Loucy (cell line): ENCODE measurements around the gene KRT32.

Experiments used
- H2AFZ ChIP-seq: fragments of 200-600 bp; sonication (generic); 2 replicates; pipeline ENCODE4 v1.6.0; 2016; ENCODE audit warnings: antibody characterized with exemption, mild to moderate bottlenecking, low read length, moderate library complexity
- H3F3A ChIP-seq: fragments of 200-600 bp; 2 replicates; pipeline ENCODE4 v1.6.0; 2016; ENCODE audit warnings: antibody characterized with exemption, low read depth, mild to moderate bottlenecking
- H3K27me3 ChIP-seq: fragments of 200-600 bp; sonication (generic); 2 replicates; pipeline ENCODE4 v1.6.1; 2014; ENCODE audit warnings: low read length, mild to moderate bottlenecking; ENCODE audit not compliant: insufficient read depth, poor library complexity, severe bottlenecking
- H3K36me3 ChIP-seq: fragments of 200-600 bp; sonication (generic); 2 replicates; pipeline ENCODE4 v1.6.1; 2016; ENCODE audit warnings: low read length; ENCODE audit not compliant: insufficient read depth
- H3K4me1 ChIP-seq: fragments of 200-600 bp; sonication (generic); 2 replicates; pipeline ENCODE4 v1.5.1; 2014; ENCODE audit warnings: low read length, mild to moderate bottlenecking; ENCODE audit not compliant: insufficient read depth, poor library complexity, severe bottlenecking
- H3K4me2 ChIP-seq: fragments of 200-600 bp; sonication (generic); 2 replicates; pipeline ENCODE4 v1.6.0; 2014; ENCODE audit warnings: antibody characterized with exemption, low read length, low read depth, mild to moderate bottlenecking; ENCODE audit not compliant: poor library complexity, severe bottlenecking
- H3K4me3 ChIP-seq: fragments of 200-600 bp; sonication (generic); 2 replicates; pipeline ENCODE4 v1.5.1; 2014; ENCODE audit warnings: low read length, mild to moderate bottlenecking, mixed read lengths; ENCODE audit not compliant: poor library complexity, severe bottlenecking
- H3K79me2 ChIP-seq: fragments of 200-600 bp; sonication (generic); 2 replicates; pipeline ENCODE4 v1.6.1; 2014; ENCODE audit warnings: low read length; ENCODE audit not compliant: insufficient read depth
- H3K9ac ChIP-seq: fragments of 200-600 bp; sonication (generic); 2 replicates; pipeline ENCODE4 v1.6.0; 2014; ENCODE audit warnings: mild to moderate bottlenecking, low read depth, low read length, moderate library complexity; ENCODE audit not compliant: poor library complexity, severe bottlenecking
- H3K9me2 ChIP-seq: fragments of 200-600 bp; sonication (generic); replicated peaks from 2 replicates; pipeline ENCODE4 v1.6.1; 2016; ENCODE audit warnings: low read depth, low read length, mixed read lengths
- H3K9me3 ChIP-seq: fragments of 200-600 bp; sonication (generic); 2 replicates; pipeline ENCODE4 v1.6.1; 2014; ENCODE audit warnings: mild to moderate bottlenecking, antibody characterized with exemption, low read length, low read depth; ENCODE audit not compliant: insufficient read depth
- H4K20me1 ChIP-seq: fragments of 200-600 bp; sonication (generic); 2 replicates; pipeline ENCODE4 v1.6.0; 2014; ENCODE audit warnings: antibody characterized with exemption, low read length, mild to moderate bottlenecking; ENCODE audit not compliant: insufficient read depth, poor library complexity, severe bottlenecking
- EZH2phosphoT487 ChIP-seq: fragments of 200-600 bp; IDR thresholded peaks from 2 replicates; pipeline ENCODE4 v1.6.1; 2018; ENCODE audit warnings: antibody characterized with exemption, mild to moderate bottlenecking, moderate library complexity, borderline replicate concordance
- TF ChIP-seq, protein P1 (sequence below): fragments of 200-600 bp; sonication (generic); conservative IDR thresholded peaks from 2 replicates; pipeline ENCODE4 v1.5.1; 2014; ENCODE audit warnings: mild to moderate bottlenecking, antibody characterized with exemption, low read length

Gene KRT32

DNA sequence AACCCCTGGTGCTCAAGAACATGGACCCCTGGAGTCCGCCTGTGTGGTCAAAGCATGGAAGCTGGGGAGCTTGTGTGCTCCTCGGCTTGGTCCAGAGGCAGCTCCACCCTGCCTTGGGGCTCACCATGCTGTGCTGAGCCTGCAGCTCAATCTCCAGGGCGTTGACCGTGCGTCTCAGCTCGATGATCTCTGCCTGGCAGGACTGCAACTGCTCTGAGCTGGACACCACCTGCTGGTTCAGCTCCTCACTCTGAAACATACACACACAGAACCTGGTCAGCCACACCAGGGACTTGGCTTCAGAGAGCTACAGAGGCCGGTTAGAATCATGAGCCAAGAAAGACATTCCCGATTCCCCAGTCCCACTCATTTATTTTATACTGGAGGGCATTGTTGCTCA lies 11.1 kb upstream of the KRT32 start:
- Histone ChIP-seq H3K4me1 (no peaks in the 10 kb centered on the region), H2AFZ (no peak overlapping the region), H3K9ac (no peak overlapping the region), H3K36me3 (no peaks in the 10 kb centered on the region), H3F3A (no peaks in the 10 kb centered on the region), H4K20me1 (no peaks in the 10 kb centered on the region), H3K4me3 (no peak overlapping the region), H3K9me2 (no peaks in the 10 kb centered on the region), H3K79me2 (no peaks in the 10 kb centered on the region), H3K9me3 (no peaks in the 10 kb centered on the region), H3K27me3 (no peaks in the 10 kb centered on the region), H3K4me2 (no peak overlapping the region)
- TF ChIP-seq, protein P1, sequence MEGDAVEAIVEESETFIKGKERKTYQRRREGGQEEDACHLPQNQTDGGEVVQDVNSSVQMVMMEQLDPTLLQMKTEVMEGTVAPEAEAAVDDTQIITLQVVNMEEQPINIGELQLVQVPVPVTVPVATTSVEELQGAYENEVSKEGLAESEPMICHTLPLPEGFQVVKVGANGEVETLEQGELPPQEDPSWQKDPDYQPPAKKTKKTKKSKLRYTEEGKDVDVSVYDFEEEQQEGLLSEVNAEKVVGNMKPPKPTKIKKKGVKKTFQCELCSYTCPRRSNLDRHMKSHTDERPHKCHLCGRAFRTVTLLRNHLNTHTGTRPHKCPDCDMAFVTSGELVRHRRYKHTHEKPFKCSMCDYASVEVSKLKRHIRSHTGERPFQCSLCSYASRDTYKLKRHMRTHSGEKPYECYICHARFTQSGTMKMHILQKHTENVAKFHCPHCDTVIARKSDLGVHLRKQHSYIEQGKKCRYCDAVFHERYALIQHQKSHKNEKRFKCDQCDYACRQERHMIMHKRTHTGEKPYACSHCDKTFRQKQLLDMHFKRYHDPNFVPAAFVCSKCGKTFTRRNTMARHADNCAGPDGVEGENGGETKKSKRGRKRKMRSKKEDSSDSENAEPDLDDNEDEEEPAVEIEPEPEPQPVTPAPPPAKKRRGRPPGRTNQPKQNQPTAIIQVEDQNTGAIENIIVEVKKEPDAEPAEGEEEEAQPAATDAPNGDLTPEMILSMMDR, result no peak
- TF ChIP-seq EZH2phosphoT487, result no peak

- H3K4me3 ChIP-seq, result no peak overlapping the region
- H3K4me2 ChIP-seq, result no peak overlapping the region
- H3K36me3 ChIP-seq, result no peaks in the 10 kb centered on the region
- no peak overlapping the region for H3K9ac ChIP-seq
- H3F3A ChIP-seq, result no peaks in the 10 kb centered on the region
- no peak for TF ChIP-seq EZH2phosphoT487
- TF ChIP-seq, protein P1, result no peak
- H3K9me3 ChIP-seq, result no peaks in the 10 kb centered on the region
- H3K9me2 ChIP-seq, result no peaks in the 10 kb centered on the region
- H3K4me1 ChIP-seq, result no peaks in the 10 kb centered on the region
- H3K79me2 ChIP-seq, result no peaks in the 10 kb centered on the region
- no peaks in the 10 kb centered on the region for H4K20me1 ChIP-seq
- no peak overlapping the region for H2AFZ ChIP-seq
- no peaks in the 10 kb centered on the region for H3K27me3 ChIP-seq
Observed at GRCh38 chr17:41476866-41477815, 10.0 kb upstream of the KRT32 start.

GRCh38 chr17:41475421-41475820 lies 8.2 kb upstream of the KRT32 start:
- Histone ChIP-seq H3K9me3 (no peaks in the 10 kb centered on the region), H3F3A (no peaks in the 10 kb centered on the region), H3K36me3 (no peaks in the 10 kb centered on the region), H3K4me2 (no peak overlapping the region), H3K4me3 (no peak overlapping the region), H3K79me2 (no peaks in the 10 kb centered on the region), H3K9me2 (no peaks in the 10 kb centered on the region), H3K9ac (no peak overlapping the region), H2AFZ (no peak overlapping the region), H3K4me1 (no peaks in the 10 kb centered on the region), H3K27me3 (peaks cover 6% of the 10 kb centered on the region), H4K20me1 (no peaks in the 10 kb centered on the region)
- TF ChIP-seq EZH2phosphoT487, result no peak
- TF ChIP-seq, protein P1, result no peak
